DND-41 (cell line): ENCODE measurements around the gene C2CD4A.

Experiments
- CTCF ChIP-seq: IDR thresholded peaks from 2 replicates; pipeline ENCODE4 v1.5.1; 2012; ENCODE audit warnings: borderline replicate concordance, low read length, moderate library complexity, mild to moderate bottlenecking; ENCODE audit not compliant: poor library complexity, severe bottlenecking; ENCODE audit errors: extremely low read depth
- EZH2 ChIP-seq: IDR thresholded peaks from 3 replicates; pipeline ENCODE4 v1.6.1; 2012; ENCODE audit warnings: borderline replicate concordance, low read depth, mild to moderate bottlenecking, moderate library complexity, low read length, inconsistent platforms; ENCODE audit not compliant: severe bottlenecking

- TF ChIP-seq EZH2 = no peak
- no peak for TF ChIP-seq CTCF
Measured at GRCh38 chr15:62107571-62108121, 40.9 kb downstream of the C2CD4A start.
